GM21529 (cell line): ENCODE data around the gene TBX4.
"Not testable (repeated sequence)": the region's sequence is repeated elsewhere in the genome, so short reads cannot be mapped to it uniquely, and the experiment has no call there.

ENCODE experiments used
- ATAC-seq: cut with Tn5 transposase; IDR thresholded peaks from one replicate; pipeline ENCODE4 v1.9.1; 2021; ENCODE audit not compliant: unreplicated experiment

Gene TBX4

GRCh38 chr17:61480414-61480807, 28.2 kb downstream of the TBX4 start:
- ATAC-seq: no peak

- ATAC-seq: no peak
These were observed 29.2 kb downstream of the TBX4 start for GRCh38 chr17:61481421-61481820.

DNA sequence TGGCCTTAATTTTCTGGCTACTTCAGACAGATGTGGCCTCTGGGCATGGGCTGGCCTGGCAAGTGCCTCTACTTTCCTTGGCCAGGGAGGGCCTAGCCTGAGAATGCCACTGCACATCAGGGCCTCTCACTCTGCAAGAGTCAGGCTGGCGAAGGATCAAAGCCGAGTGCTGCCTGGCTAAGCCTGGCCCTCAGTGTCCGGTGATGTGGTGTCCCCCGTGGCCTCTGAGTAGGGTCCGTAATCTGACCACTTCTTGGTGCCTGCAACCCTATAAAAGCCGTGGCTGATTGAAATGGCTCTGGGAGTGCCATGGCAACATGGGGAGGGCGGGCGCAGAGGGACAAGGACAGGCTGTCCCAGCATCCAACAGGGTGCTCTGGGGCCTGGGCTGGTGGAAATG, 30.2 kb downstream of the TBX4 start:
- ATAC-seq: no peak

DNA sequence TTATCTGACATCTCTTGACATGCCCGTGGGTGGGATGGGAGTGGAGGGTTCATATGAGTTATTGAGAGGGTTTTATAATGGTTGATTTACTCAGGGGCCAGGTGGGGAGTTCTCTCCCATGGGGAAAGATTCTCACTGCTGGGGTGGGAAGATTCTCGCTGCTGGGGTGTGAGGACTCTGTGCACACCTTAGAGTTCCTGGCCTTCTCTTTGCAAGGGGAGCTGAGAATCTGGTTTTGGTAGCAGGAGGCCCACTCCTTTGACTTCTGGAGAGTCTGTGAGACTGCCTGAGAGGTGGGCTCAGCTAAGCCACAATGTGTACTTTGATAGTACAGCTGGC, 31.5 kb downstream of the TBX4 start:
- ATAC-seq: no peak

GRCh38 chr17:61484174-61484573, 32.0 kb downstream of the TBX4 start:
- ATAC-seq: no peak

DNA sequence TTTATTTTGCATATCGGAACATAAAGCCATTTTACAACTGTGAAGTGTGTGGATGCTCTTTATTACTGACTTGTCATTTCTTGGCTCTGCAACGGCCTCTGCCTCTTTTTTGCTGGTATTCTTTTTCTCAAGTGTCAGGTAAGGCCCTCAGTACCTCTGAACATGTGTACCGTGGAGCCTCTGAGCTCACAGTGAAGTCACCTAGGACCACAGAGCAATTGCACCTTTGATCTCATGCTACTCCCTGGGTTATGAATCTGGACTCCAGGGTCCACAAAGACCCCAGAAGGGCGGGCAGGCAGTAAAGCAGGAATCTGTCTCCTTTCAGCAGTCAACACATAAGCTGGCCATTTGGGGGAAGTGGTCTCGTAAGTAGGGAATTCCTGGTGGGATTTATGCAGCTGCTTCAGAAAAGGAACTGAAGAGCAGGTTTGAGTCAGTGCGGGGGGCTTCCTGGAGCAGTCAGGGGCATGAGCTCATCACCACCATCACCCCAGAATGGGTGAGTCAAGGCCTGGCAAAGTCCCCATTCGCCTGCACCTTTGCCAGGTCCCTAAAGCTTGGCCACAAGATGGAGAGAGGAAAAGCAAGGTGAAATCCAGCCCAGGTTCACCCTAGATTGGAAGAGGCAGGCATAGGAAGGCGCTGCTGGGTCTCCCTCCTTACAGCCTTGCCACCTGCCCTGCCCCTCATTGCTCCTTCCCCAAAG, 33.0 kb downstream of the TBX4 start:
- ATAC-seq: no peak

GRCh38 chr17:61486135-61487120, 34.2 kb downstream of the TBX4 start:
- ATAC-seq: no peak

- no peak for ATAC-seq
These were observed 35.2 kb downstream of the TBX4 start for GRCh38 chr17:61487161-61487988.

- ATAC-seq: no peak
These were observed 35.9 kb downstream of the TBX4 start for GRCh38 chr17:61487989-61488595.

DNA sequence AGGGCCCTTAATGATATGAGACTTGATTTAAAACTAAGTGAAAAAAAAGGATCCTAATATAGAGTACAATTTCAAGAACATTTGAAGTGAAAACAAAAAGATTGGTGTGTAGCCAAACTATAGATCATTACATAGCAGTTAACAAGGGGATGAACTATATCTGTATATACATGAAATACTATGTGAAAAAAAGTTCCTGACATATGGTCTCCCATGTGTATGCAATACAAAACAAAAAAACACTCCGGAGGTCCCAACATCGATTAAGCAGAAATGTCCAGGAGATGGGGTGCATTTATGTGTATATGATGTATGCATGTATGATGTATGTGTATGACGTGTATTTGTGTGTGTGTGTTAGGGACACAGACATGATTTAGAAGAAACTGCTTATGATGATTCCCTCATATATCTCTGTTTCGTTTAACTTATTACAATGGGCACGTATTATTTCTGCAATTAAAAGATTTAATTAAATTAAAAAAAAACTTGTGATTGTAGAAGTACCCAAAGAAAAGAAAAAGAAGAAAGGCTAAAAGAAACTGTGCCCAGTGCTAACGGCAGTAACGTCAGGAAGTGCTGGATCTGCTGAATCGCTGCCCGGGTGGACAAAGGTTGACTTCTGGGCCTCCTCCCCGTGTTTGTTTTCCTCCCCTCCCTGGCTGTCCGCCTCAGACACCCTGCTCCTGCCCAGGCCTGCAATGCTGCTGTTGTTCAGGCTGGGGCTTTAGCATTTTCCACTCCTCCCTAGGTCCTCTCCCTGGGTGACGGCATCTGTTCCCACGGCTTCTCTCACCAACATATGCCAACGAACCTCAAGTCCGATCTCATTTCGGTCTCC, 36.9 kb downstream of the TBX4 start:
- no peak for ATAC-seq

- ATAC-seq: no peak
These were observed 37.7 kb downstream of the TBX4 start for GRCh38 chr17:61489719-61490490.

DNA sequence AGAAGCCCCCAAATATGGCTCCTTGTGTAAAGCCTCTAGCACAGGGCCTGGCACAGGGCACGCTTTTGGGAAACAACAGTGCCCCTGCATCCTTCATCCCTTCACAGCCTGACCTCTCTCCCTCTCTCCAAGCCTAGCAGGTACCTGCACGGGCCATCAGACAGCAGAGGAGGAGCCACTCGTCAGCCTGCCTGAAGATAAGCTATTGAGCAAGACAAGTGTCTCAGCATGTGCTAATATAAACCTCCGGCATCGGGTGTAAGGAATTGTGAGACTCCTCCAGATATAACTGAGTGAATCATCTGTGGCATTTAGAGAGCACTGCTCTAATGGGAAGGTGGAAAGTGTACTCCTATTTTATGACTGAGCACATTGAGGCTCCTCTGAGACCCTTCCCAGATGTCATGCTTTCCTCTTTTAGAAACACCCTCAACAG, 38.3 kb downstream of the TBX4 start:
- ATAC-seq: no peak

DNA sequence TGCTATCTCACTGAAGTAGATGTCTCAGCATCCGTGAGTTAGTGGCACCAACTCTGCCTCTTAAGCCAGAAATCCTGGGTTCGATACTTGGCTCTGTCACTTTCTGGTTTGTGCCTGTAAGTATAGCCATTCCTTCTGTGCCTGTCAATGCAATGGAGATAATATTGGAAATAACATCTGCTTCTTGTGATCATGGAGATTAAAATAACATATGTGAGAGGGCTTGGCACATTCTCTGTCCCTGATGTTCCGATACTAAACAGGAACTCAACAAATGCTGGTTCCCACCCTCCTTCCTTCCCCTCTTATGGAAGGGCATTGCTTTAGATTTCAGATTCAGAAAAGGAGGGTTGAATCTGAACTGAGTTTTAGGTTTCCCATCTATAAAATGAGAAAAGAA, 39.8 kb downstream of the TBX4 start:
- ATAC-seq: no peak

GRCh38 chr17:61492759-61493526, 40.7 kb downstream of the TBX4 start:
- ATAC-seq: no peak

GRCh38 chr17:61493830-61494324, 41.7 kb downstream of the TBX4 start:
- not testable (repeated sequence) for ATAC-seq

GRCh38 chr17:61494325-61495160, 42.3 kb downstream of the TBX4 start:
- no peak for ATAC-seq

GRCh38 chr17:61495161-61495857, 43.1 kb downstream of the TBX4 start:
- ATAC-seq: no peak
